ENCODE data around the gene CCL17.

DNA sequence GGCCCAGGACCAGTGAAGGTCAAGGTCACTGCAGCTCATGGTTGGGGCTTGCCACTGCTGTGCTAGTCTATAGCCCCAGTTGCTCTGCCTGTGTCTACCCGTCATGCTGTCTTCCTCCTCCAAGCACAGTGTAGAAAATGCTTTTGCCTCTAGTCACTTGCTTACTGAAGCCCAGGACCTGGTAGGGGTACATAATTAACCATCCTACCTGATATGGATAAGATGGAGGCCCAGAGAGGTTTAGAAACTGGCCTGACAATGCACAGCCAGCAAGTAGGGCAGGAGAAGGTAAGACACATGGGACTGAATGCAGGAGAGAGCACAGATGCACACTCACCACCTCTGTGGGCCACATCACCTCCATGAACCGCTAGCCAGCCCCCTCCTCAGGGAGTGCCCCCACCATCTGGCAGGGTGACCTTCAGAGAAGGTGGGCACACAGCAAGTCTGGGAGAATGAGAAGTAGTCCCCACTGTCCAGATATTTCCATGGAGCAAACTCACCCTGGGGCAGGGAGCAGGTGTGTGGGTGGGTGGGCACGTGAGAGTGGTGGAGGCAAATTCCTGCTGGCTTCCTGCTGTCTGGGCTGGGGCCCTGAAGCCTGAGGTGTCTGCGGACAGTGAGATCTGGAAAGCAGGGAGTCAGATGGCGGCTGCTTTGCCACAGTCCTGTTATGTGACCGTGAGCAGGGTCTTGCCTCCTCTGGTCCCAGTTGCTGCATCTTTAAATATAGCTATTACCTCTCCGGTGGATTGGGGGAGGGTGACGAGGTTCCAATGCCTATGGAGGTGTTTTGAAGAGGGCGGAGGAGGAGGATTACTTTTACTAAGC lies 31.2 kb upstream of the CCL17 start:
- TF ChIP-seq ETV1 (tag; conservative IDR thresholded peaks at IDR 0.05; ENCODE audit: low read depth) (no peak), SPI1 (IDR thresholded peaks at IDR 0.05; ENCODE audit: borderline replicate concordance, low read depth, low read length) (no peak), POLR2A (conservative IDR thresholded peaks at IDR 0.05) (no peak), ETV5 (CRISPR knock-in tag; IDR thresholded peaks at IDR 0.05; ENCODE audit: low read depth) (no peak), FOXA3 (CRISPR knock-in tag; conservative IDR thresholded peaks at IDR 0.05 in 1 of 2, IDR thresholded peaks at IDR 0.05 in 1 of 2) (no peak), HMGN3 (IDR thresholded peaks at IDR 0.05; ENCODE audit: borderline replicate concordance, extremely low read depth, insufficient read length, low read depth, low read length) (no peak), RAD21 (CRISPR knock-in tag; conservative IDR thresholded peaks at IDR 0.05 in 1 of 2, IDR thresholded peaks at IDR 0.05 in 1 of 2) (no peak), CBX8 (IDR thresholded peaks at IDR 0.05; ENCODE audit: borderline replicate concordance, extremely low read depth, low read depth, low read length, poor library complexity, severe bottlenecking) (no peak), PHF21A (IDR thresholded peaks at IDR 0.05; ENCODE audit: borderline replicate concordance, low read depth) (no peak), ELF4 (CRISPR knock-in tag; IDR thresholded peaks at IDR 0.05) (no peak), YY1 (IDR thresholded peaks at IDR 0.05; ENCODE audit: borderline replicate concordance in 1 of 3, control insufficient read depth in 1 of 3, extremely low read depth in 1 of 3, insufficient read depth in 3 of 3, insufficient read length in 1 of 3, insufficient replicate concordance in 2 of 3, low read depth in 1 of 3, low read length in 2 of 3) (no peak), MAFK (IDR thresholded peaks at IDR 0.05; ENCODE audit: low read length) (no peak)
- TF ChIP-seq, protein P1, sequence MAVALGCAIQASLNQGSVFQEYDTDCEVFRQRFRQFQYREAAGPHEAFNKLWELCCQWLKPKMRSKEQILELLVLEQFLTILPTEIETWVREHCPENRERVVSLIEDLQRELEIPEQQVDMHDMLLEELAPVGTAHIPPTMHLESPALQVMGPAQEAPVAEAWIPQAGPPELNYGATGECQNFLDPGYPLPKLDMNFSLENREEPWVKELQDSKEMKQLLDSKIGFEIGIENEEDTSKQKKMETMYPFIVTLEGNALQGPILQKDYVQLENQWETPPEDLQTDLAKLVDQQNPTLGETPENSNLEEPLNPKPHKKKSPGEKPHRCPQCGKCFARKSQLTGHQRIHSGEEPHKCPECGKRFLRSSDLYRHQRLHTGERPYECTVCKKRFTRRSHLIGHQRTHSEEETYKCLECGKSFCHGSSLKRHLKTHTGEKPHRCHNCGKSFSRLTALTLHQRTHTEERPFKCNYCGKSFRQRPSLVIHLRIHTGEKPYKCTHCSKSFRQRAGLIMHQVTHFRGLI (CRISPR knock-in tag; IDR thresholded peaks at IDR 0.05) = no peak
- TF ChIP-seq, protein P2, sequence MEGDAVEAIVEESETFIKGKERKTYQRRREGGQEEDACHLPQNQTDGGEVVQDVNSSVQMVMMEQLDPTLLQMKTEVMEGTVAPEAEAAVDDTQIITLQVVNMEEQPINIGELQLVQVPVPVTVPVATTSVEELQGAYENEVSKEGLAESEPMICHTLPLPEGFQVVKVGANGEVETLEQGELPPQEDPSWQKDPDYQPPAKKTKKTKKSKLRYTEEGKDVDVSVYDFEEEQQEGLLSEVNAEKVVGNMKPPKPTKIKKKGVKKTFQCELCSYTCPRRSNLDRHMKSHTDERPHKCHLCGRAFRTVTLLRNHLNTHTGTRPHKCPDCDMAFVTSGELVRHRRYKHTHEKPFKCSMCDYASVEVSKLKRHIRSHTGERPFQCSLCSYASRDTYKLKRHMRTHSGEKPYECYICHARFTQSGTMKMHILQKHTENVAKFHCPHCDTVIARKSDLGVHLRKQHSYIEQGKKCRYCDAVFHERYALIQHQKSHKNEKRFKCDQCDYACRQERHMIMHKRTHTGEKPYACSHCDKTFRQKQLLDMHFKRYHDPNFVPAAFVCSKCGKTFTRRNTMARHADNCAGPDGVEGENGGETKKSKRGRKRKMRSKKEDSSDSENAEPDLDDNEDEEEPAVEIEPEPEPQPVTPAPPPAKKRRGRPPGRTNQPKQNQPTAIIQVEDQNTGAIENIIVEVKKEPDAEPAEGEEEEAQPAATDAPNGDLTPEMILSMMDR (IDR thresholded peaks at IDR 0.05 in 2 of 3, conservative IDR thresholded peaks at IDR 0.05 in 1 of 3; ENCODE audit: insufficient read depth in 2 of 3, low read depth in 1 of 3, low read length in 3 of 3) = no peak
